Loucy (cell line): Measurements from ENCODE around the gene SLX9.

ENCODE experiments used
- CTCF ChIP-seq: fragments of 200-600 bp; sonication (generic); conservative IDR thresholded peaks from 2 replicates; pipeline ENCODE4 v1.5.1; 2014; ENCODE audit warnings: mild to moderate bottlenecking, antibody characterized with exemption, low read length
- EZH2phosphoT487 ChIP-seq: fragments of 200-600 bp; IDR thresholded peaks from 2 replicates; pipeline ENCODE4 v1.6.1; 2018; ENCODE audit warnings: antibody characterized with exemption, mild to moderate bottlenecking, moderate library complexity, borderline replicate concordance

GRCh38 chr21:44995343-44995941 lies 55.6 kb downstream of the SLX9 start:
- TF ChIP-seq CTCF (no peak), EZH2phosphoT487 (no peak)
